ENCODE measurements around the gene MMP14. TPM values are rescaled to one million over a fixed set of nuclear protein-coding genes. Genes with fewer than 3 reads are reported as not detected.

Gene MMP14
- total and polyA plus RNA-seq, 2 of the 13 experiments (the other 11 are each of a cell fraction or from before 2014, with no cell fraction given) = 5.2 to 9.8 TPM

DNA sequence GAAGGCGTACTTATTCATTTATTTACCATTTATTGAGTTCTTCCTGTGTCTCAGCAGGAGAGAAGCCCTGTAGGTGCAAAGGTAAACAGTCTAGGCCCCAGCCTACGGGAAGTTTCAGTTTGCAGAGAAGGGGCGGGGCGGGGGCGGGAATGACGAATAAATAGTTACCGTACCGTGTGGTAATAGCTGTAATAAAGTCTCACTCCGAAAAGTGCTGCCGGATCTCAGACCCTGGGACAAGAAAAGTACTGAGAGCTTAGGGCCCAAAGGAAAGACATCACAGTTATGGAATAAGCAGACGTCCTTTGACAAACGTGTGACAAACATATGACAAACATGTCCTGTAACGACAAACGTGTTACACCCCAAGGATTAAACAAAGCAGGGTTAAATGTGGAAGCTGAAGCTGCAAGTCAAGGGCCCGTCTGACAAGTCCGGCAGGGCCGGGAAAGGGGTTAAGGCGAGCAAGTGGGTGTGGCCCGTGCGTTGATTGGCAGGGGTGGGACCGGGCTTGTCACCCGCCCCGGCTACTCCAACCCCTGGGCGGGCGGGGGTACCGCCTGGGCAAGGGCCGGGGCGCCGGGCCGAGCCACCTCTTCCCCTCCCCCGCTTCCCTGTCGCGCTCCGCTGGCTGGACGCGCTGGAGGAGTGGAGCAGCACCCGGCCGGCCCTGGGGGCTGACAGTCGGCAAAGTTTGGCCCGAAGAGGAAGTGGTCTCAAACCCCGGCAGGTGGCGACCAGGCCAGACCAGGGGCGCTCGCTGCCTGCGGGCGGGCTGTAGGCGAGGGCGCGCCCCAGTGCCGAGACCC is 35.0 kb downstream of the MMP14 start, which contains the start of gene LRP10 (continued):
- peak; percentile 88 for TF ChIP-seq ZNF639 (CRISPR knock-in tag; conservative IDR thresholded peaks at IDR 0.05)
- TF ChIP-seq ZNF713 (CRISPR knock-in tag; IDR thresholded peaks at IDR 0.05) = 0 out of 2 replicates have a peak, but pooled peaks have one; percentile 72
- TF ChIP-seq JARID2 (CRISPR knock-in tag; IDR thresholded peaks at IDR 0.05; ENCODE audit: insufficient replicate concordance) = no peak
- peak; percentile 83; the same call in 1 of the 2 replicates for TF ChIP-seq ZNF546 (CRISPR knock-in tag; conservative IDR thresholded peaks at IDR 0.05)
- TF ChIP-seq ZNF781 (CRISPR knock-in tag; IDR thresholded peaks at IDR 0.05; ENCODE audit: borderline replicate concordance, not compliant biosample characterization) = peak; percentile 59
- peak; percentile 73 for TF ChIP-seq KDM1A (CRISPR knock-in tag; IDR thresholded peaks at IDR 0.05)
- peak; percentile 97 for TF ChIP-seq ZNF510 (CRISPR knock-in tag; IDR thresholded peaks at IDR 0.05; ENCODE audit: low read depth)
- TF ChIP-seq ZNF572 (CRISPR knock-in tag; IDR thresholded peaks at IDR 0.05) = peak; percentile 99
- TF ChIP-seq TP53 (CRISPR knock-in tag; conservative IDR thresholded peaks at IDR 0.05) = 0 out of 2 replicates have a peak, but pooled peaks have one; percentile 66
- no peak; the same call in 1 of the 2 replicates for TF ChIP-seq MTF2 (CRISPR knock-in tag; IDR thresholded peaks at IDR 0.05; ENCODE audit: borderline replicate concordance)
- peak; percentile 99; the same call in 1 of the 2 replicates for TF ChIP-seq MEIS1 (CRISPR knock-in tag; IDR thresholded peaks at IDR 0.05; ENCODE audit: borderline replicate concordance)
- TF ChIP-seq, protein P1, sequence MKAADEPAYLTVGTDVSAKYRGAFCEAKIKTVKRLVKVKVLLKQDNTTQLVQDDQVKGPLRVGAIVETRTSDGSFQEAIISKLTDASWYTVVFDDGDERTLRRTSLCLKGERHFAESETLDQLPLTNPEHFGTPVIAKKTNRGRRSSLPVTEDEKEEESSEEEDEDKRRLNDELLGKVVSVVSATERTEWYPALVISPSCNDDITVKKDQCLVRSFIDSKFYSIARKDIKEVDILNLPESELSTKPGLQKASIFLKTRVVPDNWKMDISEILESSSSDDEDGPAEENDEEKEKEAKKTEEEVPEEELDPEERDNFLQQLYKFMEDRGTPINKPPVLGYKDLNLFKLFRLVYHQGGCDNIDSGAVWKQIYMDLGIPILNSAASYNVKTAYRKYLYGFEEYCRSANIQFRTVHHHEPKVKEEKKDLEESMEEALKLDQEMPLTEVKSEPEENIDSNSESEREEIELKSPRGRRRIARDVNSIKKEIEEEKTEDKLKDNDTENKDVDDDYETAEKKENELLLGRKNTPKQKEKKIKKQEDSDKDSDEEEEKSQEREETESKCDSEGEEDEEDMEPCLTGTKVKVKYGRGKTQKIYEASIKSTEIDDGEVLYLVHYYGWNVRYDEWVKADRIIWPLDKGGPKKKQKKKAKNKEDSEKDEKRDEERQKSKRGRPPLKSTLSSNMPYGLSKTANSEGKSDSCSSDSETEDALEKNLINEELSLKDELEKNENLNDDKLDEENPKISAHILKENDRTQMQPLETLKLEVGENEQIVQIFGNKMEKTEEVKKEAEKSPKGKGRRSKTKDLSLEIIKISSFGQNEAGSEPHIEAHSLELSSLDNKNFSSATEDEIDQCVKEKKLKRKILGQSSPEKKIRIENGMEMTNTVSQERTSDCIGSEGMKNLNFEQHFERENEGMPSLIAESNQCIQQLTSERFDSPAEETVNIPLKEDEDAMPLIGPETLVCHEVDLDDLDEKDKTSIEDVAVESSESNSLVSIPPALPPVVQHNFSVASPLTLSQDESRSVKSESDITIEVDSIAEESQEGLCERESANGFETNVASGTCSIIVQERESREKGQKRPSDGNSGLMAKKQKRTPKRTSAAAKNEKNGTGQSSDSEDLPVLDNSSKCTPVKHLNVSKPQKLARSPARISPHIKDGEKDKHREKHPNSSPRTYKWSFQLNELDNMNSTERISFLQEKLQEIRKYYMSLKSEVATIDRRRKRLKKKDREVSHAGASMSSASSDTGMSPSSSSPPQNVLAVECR (CRISPR knock-in tag; IDR thresholded peaks at IDR 0.05; ENCODE audit: borderline replicate concordance) = peak; percentile 97
- no peak; the same call in none of the 2 replicates for TF ChIP-seq ZNF3 (CRISPR knock-in tag; IDR thresholded peaks at IDR 0.05)
- peak; percentile 91; the same call in 1 of the 2 replicates for TF ChIP-seq MIER3 (CRISPR knock-in tag; IDR thresholded peaks at IDR 0.05; ENCODE audit: borderline replicate concordance)
- TF ChIP-seq CBX1 (IDR thresholded peaks at IDR 0.05; ENCODE audit: low read depth) = peak; percentile 81
- peak; percentile 42; the same call in 1 of the 2 replicates for TF ChIP-seq BHLHE40 (IDR thresholded peaks at IDR 0.05; ENCODE audit: low read length)
- TF ChIP-seq EED (CRISPR knock-in tag; IDR thresholded peaks at IDR 0.05) = no peak; the same call in 1 of the 2 replicates
- TF ChIP-seq, protein P2, sequence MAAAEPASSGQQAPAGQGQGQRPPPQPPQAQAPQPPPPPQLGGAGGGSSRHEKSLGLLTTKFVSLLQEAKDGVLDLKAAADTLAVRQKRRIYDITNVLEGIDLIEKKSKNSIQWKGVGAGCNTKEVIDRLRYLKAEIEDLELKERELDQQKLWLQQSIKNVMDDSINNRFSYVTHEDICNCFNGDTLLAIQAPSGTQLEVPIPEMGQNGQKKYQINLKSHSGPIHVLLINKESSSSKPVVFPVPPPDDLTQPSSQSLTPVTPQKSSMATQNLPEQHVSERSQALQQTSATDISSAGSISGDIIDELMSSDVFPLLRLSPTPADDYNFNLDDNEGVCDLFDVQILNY (CRISPR knock-in tag; conservative IDR thresholded peaks at IDR 0.05) = peak; percentile 45; the same call in 1 of the 2 replicates
- TF ChIP-seq EP300 (IDR thresholded peaks at IDR 0.05; ENCODE audit: low read depth in 2 of 2, low read length in 2 of 2) = peak in 1 of 2 experiments; percentile 86; a peak in 2 of 4 replicates
- peak; percentile 86 for TF ChIP-seq EP300 (CRISPR knock-in tag; IDR thresholded peaks at IDR 0.05; ENCODE audit: borderline replicate concordance)
- TF ChIP-seq SAFB2 (CRISPR knock-in tag; IDR thresholded peaks at IDR 0.05; ENCODE audit: borderline replicate concordance, low read depth) = peak; percentile 100
